Naive thymus-derived CD8-positive, alpha-beta T cell (primary cell): ENCODE measurements around the gene INAFM2. TPM values are rescaled to one million over a fixed set of nuclear protein-coding genes. Genes with fewer than 3 reads are reported as not detected.

Source experiments
- ATAC-seq, 2 donors: fragments of 150-1000 bp; cut with Tn5 transposase in 1 of 2; sonication (Bioruptor Pico), chemical (Tn5 transposase) in 1 of 2; 1 replicate in 1 of 2; 2 replicates in 1 of 2; pipeline ENCODE4 v1.10.0; 2021; ENCODE audit warnings: mild to moderate bottlenecking in 2 of 2, moderate library complexity in 2 of 2
- POLR2A ChIA-PET: fragments of 350-600 bp; sonication (Branson Sonifier 250); formaldehyde crosslinking; loops from one replicate; lab custom pipeline; 2021; ENCODE audit warnings: antibody characterized with exemption; lab: Charles Lee
- DNase-seq, 10 donors: peaks; one replicate each; pipeline versions ENCODE4 v3.0.0 to v3.0.0-alpha.2; 2020 to 2022
- H3K27ac Mint-ChIP-seq, 10 donors: one replicate each; pipeline ENCODE4 v1.8.0; 2020 to 2022; ENCODE audit warnings: mild to moderate bottlenecking in 10 of 10, mixed read lengths in 10 of 10, moderate library complexity in 4 of 10, inconsistent platforms in 1 of 10
- H3K27me3 Mint-ChIP-seq, 5 donors: one replicate each; pipeline ENCODE4 v1.8.0; 2021 to 2022; ENCODE audit warnings: mixed read lengths in 5 of 5
- H3K36me3 Mint-ChIP-seq, 3 donors: one replicate each; pipeline ENCODE4 v1.8.0; 2020 to 2022; ENCODE audit warnings: mixed read lengths in 3 of 3, mild to moderate bottlenecking in 2 of 3, inconsistent platforms in 1 of 3
- H3K4me1 Mint-ChIP-seq, 4 donors: one replicate each; pipeline ENCODE4 v1.8.0; 2021 to 2022; ENCODE audit warnings: mixed read lengths in 4 of 4
- H3K4me3 Mint-ChIP-seq, 10 donors: one replicate each; pipeline ENCODE4 v1.8.0; 2020 to 2022; ENCODE audit warnings: mild to moderate bottlenecking in 10 of 10, mixed read lengths in 10 of 10, moderate library complexity in 6 of 10, inconsistent platforms in 1 of 10
- H3K9me3 Mint-ChIP-seq, 9 donors: one replicate each; pipeline ENCODE4 v1.8.0; 2020 to 2022; ENCODE audit warnings: mixed read lengths in 9 of 9, mild to moderate bottlenecking in 3 of 9, inconsistent platforms in 1 of 9, moderate library complexity in 1 of 9
- polyA plus RNA-seq, 3 donors: library from polyadenylated mRNA; unstranded; fragments of 300-500 nt; fragmentation: Illumina TruSeq; gene quantifications; one replicate each; pipeline ENCODE4 v1.2.3, GENCODE V29; 2021
- total RNA-seq, 8 experiments: library from RNA in 2 of 8; stranded (reverse) in 2 of 8; gene quantifications; one replicate each; pipeline ENCODE4 v1.2.3 and lab custom pipeline; 2021 to 2026

The INAFM2 gene
- total RNA-seq (1 to 10 TPM; 6.2 to 8.1 TPM), polyA plus RNA-seq (1 to 10 TPM in 2 of 3 donors, under 1 TPM in 1; 0.69 to 2.5 (median 1.9) TPM), total RNA-seq (lab: John Stamatoyannopoulos, UW) (0.49 to 14.9 (median 10.4) reads per million in 6 experiments)

GRCh38 chr15:40323239-40323952 lies at the start of gene INAFM2:
TSS of gene INAFM2 (plus strand) at chr15:40323692. CDS start at chr15:40324056, 364 bp downstream.
- peak within 1 kb of the TSS; percentile 71 to 92 (median 82) for H3K4me3 Mint-ChIP-seq
- POLR2A ChIA-PET: interaction anchor here (0.6 to 8.3 kb wide), 11 partner anchors 9 to 135 kb away, joined by 3 to 104 read pairs (median 4); partner anchors contain the start of genes BAHD1, IVD, KNSTRN and PLCB2
- no peaks in the 10 kb centered on the region for H3K9me3 Mint-ChIP-seq
- H3K27me3 Mint-ChIP-seq: peaks cover 0 to 6% (median 0%) of the 10 kb centered on the region in 5 donors
- peaks cover 19 to 46% (median 36%) of the 10 kb centered on the region in 4 donors for H3K4me1 Mint-ChIP-seq
- DNase-seq: peak; percentile 85 to 94 (median 91)
- peak within 1 kb of the TSS in 9 of 10 donors; percentile 28 to 85 (median 64) for H3K27ac Mint-ChIP-seq
- peak; percentile 91 to 94 for ATAC-seq
- no peaks in the 10 kb centered on the region for H3K36me3 Mint-ChIP-seq

DNA sequence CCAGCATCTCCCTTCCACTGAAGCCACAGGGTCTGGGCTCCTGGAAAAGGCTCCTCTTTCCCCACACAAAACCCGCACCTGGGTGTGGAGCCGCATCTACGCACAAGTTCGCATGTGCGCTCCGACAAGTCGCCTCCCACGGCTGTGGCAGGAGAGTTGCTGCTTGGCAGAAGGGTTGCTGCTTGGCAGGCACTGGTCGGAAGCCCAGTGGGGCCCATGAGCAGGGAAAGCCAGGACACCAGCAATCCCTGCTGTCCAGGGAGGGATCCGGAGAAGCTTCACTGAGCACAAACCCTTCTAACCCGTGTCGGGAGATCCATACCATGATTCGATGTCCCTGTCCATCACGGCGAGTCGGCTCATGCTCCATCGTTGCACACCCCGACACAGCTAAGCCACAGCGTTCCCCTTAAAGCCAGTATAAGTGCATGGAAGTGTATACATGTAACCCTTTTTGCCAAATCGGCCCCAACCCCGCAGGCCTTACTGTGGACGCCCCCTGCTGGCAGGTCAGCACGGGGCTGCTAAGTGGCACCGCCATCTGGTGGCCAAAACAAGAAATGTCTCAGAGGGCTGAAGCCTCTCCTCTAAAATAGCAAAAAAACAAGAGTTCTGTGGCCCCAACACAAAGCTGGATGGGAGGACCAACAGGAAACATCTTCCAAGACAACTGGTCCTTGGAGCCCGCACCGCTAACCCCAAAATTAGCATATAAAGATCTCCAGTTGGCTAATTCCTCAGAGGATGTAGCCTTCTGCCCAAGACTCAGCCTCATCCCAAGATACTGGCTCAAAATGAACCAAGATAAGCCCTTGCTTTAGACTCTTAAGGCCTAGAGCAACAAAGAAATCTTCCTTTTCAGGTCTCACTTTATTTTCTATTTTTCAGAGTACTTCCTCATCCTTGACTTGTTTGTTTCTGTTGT lies 48.9 kb upstream of the INAFM2 start:
- peaks cover 0 to 18% (median 8%) of the 10 kb centered on the region in 4 donors for H3K4me1 Mint-ChIP-seq
- H3K4me3 Mint-ChIP-seq: peak overlapping the region in 2 of 10 donors; percentile 23 to 33
- POLR2A ChIA-PET: interaction anchor here (0.6 to 2.7 kb wide), 4 partner anchors 10 to 492 kb away, joined by 3 to 9 read pairs (median 4); partner anchors contain the start of genes FSIP1 and PLCB2
- H3K27ac Mint-ChIP-seq: peak overlapping the region in 4 of 10 donors; percentile 45 to 77 (median 62)
- peaks cover 4 to 36% (median 13%) of the 10 kb centered on the region in 5 donors for H3K27me3 Mint-ChIP-seq
- DNase-seq (peak; percentile 72 to 91 (median 87)), ATAC-seq (peak; percentile 87)
- H3K36me3 Mint-ChIP-seq: no peaks in the 10 kb centered on the region
- H3K9me3 Mint-ChIP-seq: no peaks in the 10 kb centered on the region

- POLR2A ChIA-PET: interaction anchor here (2.7 kb wide), 1 partner anchor 228 kb away, joined by 9 read pairs; no protein-coding TSS in a partner anchor
- Mint-ChIP-seq H3K4me3 (no peak overlapping the region), H3K27ac (no peak overlapping the region), H3K9me3 (no peaks in the 10 kb centered on the region), H3K36me3 (no peaks in the 10 kb centered on the region), H3K4me1 (peaks cover 0 to 21% (median 7%) of the 10 kb centered on the region in 4 donors), H3K27me3 (peaks cover 5 to 41% (median 15%) of the 10 kb centered on the region in 5 donors)
- DNase-seq (no peak), ATAC-seq (no peak)
These were observed 48.0 kb upstream of the INAFM2 start for GRCh38 chr15:40275523-40275922.

- Mint-ChIP-seq H3K36me3 (no peaks in the 10 kb centered on the region), H3K27me3 (peaks cover 5 to 45% (median 16%) of the 10 kb centered on the region in 5 donors), H3K27ac (no peak overlapping the region), H3K4me1 (peaks cover 0 to 23% (median 7%) of the 10 kb centered on the region in 4 donors), H3K9me3 (no peaks in the 10 kb centered on the region), H3K4me3 (no peak overlapping the region)
- no peak for ATAC-seq
- POLR2A ChIA-PET: no interaction called here
- DNase-seq: no peak
These were observed 47.5 kb upstream of the INAFM2 start for GRCh38 chr15:40275954-40276353.

DNA sequence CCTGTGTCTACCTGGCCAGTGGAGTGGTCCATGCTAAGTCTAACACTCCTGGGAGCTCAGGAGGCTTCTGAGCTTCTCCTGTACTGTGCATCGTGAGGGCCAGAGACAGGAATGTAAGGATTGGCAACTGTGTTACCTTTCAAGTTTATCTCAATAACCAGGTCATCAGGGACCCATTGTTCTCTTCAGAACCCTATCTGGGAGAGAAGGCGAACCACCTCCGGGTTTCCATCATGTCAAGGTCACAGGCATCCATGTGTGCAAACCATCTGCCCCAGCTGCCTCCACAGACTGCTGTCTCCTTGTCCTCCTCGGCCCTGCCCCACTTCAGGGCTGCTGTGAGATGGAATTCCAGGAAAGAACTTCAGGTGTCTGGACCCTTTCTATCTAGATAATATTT lies 46.6 kb upstream of the INAFM2 start:
- Mint-ChIP-seq H3K9me3 (no peaks in the 10 kb centered on the region), H3K4me3 (no peak overlapping the region), H3K27me3 (peaks cover 5 to 50% (median 16%) of the 10 kb centered on the region in 5 donors), H3K36me3 (no peaks in the 10 kb centered on the region), H3K4me1 (peaks cover 0 to 26% (median 7%) of the 10 kb centered on the region in 4 donors), H3K27ac (peak overlapping the region in 2 of 10 donors; percentile 40 to 57)
- POLR2A ChIA-PET: interaction anchor here (1.2 kb wide), 1 partner anchor 32 kb away, joined by 5 read pairs; no protein-coding TSS in a partner anchor
- no peak for ATAC-seq
- no peak for DNase-seq

DNA sequence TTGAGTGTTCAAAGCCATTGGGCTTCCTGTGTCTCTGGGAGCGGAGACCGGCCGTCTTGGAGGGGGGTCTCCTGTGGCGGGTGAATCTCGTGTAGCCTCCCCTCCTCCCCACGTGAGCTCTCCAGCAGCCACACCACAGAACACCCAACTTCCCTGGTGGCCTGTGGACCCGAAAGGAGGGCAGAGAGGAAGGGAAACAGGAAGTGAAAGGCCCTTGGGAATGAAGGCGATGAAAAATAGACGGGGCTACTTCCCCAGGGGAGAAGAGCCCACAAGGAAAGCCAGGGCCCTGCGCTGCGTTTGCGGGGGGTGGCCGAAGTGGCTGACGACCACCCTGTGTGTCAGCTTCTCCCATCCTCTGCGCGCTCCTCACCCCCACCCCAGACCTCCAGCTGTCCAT lies 46.0 kb upstream of the INAFM2 start:
- H3K36me3 Mint-ChIP-seq: no peaks in the 10 kb centered on the region
- H3K27me3 Mint-ChIP-seq: peaks cover 5 to 50% (median 16%) of the 10 kb centered on the region in 5 donors
- H3K27ac Mint-ChIP-seq: peak overlapping the region in 2 of 10 donors; percentile 5 to 57
- H3K4me3 Mint-ChIP-seq: no peak overlapping the region
- H3K9me3 Mint-ChIP-seq: no peaks in the 10 kb centered on the region
- H3K4me1 Mint-ChIP-seq: peaks cover 0 to 26% (median 7%) of the 10 kb centered on the region in 4 donors
- DNase-seq (no peak), ATAC-seq (no peak)
- POLR2A ChIA-PET: interaction anchor here (1.2 kb wide), 2 partner anchors 31 to 60 kb away, joined by 4 to 5 read pairs; no protein-coding TSS in a partner anchor

DNA sequence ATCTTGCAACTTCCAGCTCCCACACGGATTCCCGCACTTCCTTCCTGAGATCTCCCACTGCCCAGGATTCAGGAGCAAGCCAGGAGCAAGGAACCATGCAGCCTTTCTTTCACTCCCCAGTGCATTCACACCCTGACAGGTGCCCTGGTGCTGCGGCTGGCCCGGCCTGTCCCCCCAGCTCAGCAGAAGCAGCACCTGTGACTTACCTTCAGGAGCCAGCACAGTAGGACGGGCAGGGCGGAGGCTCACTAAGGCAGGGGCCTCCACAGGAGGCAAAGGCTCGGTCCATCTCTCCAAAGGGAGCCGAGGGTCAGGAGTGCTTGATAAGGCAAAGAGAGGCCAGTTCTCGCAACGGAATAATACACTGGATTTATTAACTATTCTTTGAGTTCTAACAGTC lies 45.5 kb upstream of the INAFM2 start:
- POLR2A ChIA-PET: interaction anchor here (1.2 kb wide), 2 partner anchors 31 to 60 kb away, joined by 4 to 5 read pairs; no protein-coding TSS in a partner anchor

GRCh38 chr15:40279437-40280141 lies 43.9 kb upstream of the INAFM2 start:
- Mint-ChIP-seq H3K27ac (no peak overlapping the region), H3K27me3 (peaks cover 5 to 50% (median 16%) of the 10 kb centered on the region in 5 donors), H3K36me3 (no peaks in the 10 kb centered on the region), H3K9me3 (no peaks in the 10 kb centered on the region), H3K4me1 (peaks cover 0 to 29% (median 9%) of the 10 kb centered on the region in 4 donors), H3K4me3 (peak overlapping the region in 2 of 10 donors; percentile 38 to 42)
- DNase-seq (peak; percentile 29 to 79 (median 66)), ATAC-seq (peak in 1 of 2 donors; percentile 34)
- POLR2A ChIA-PET: interaction anchor here (0.6 to 2.5 kb wide), 4 partner anchors 30 to 345 kb away, joined by 3 to 45 read pairs (median 4); partner anchors contain the start of gene PLCB2

More for the DNA sequence above, 45.5 kb upstream of the INAFM2 start:
- no peak overlapping the region for H3K27ac Mint-ChIP-seq
- H3K36me3 Mint-ChIP-seq: no peaks in the 10 kb centered on the region
- H3K9me3 Mint-ChIP-seq: no peaks in the 10 kb centered on the region
- peaks cover 5 to 50% (median 16%) of the 10 kb centered on the region in 5 donors for H3K27me3 Mint-ChIP-seq
- H3K4me3 Mint-ChIP-seq: no peak overlapping the region
- H3K4me1 Mint-ChIP-seq: peaks cover 0 to 26% (median 7%) of the 10 kb centered on the region in 4 donors
- ATAC-seq (no peak), DNase-seq (no peak)

GRCh38 chr15:40280260-40281056 lies 43.0 kb upstream of the INAFM2 start:
- Mint-ChIP-seq H3K4me3 (peak overlapping the region in 8 of 10 donors; percentile 22 to 73 (median 54)), H3K27ac (no peak overlapping the region)

DNA sequence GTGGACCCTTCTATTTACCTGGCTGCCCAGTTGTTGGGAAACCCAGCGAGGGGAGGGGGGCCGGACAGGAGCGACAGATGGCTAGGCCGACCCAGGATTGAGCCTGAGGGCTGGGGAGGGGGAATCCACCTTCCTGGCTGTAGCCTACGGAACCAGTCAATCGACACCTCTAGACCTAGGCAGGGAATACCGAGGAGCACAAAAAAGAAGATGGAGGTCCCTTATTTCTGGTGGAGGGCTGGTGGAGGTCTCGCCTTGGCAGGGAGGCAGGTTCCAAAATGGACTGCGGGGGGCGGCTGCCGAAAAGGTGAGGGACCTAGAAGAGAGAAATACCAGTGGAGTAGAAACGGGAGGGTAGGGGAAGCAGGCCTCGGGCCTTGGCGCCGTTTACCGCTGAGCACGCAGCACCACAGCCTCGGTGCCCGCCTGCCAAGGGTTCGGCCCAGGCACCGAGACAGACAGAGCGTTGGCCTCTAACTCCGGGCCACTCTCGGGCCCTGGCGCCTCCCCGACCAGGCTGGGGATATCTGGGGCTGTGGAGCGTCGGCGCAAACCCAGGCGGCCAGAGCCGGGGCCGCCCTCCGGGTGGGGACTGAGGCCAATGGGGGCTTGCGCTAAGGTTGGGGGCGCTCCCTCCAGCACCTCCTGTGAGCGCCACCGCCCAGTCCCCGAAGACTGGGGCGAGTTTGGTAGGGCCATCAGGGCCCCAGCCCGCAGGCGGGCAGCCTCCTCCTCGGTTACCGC lies 42.3 kb upstream of the INAFM2 start:
- ATAC-seq (no peak), DNase-seq (no peak)
- Mint-ChIP-seq H3K36me3 (no peaks in the 10 kb centered on the region), H3K27ac (no peak overlapping the region), H3K9me3 (no peaks in the 10 kb centered on the region), H3K4me1 (peaks cover 0 to 25% (median 8%) of the 10 kb centered on the region in 4 donors), H3K27me3 (peaks cover 5 to 48% (median 16%) of the 10 kb centered on the region in 5 donors), H3K4me3 (peak overlapping the region in 9 of 10 donors; percentile 25 to 75 (median 53))
- POLR2A ChIA-PET: interaction anchor here (0.9 to 3.8 kb wide), 3 partner anchors 27 to 53 kb away, joined by 3 to 45 read pairs (median 38); partner anchors contain the start of gene PLCB2

More at GRCh38 chr15:40280260-40281056, 43.0 kb upstream of the INAFM2 start:
- POLR2A ChIA-PET: interaction anchor here (0.9 to 2.5 kb wide), 4 partner anchors 29 to 57 kb away, joined by 3 to 45 read pairs (median 4); partner anchors contain the start of gene PLCB2
- no peak for ATAC-seq
- Mint-ChIP-seq H3K27me3 (peaks cover 5 to 50% (median 16%) of the 10 kb centered on the region in 5 donors), H3K36me3 (no peaks in the 10 kb centered on the region), H3K4me1 (peaks cover 0 to 25% (median 8%) of the 10 kb centered on the region in 4 donors), H3K9me3 (no peaks in the 10 kb centered on the region)
- DNase-seq: no peak
